ENCODE measurements around the gene ZBTB16.

The ZBTB16 gene

DNA sequence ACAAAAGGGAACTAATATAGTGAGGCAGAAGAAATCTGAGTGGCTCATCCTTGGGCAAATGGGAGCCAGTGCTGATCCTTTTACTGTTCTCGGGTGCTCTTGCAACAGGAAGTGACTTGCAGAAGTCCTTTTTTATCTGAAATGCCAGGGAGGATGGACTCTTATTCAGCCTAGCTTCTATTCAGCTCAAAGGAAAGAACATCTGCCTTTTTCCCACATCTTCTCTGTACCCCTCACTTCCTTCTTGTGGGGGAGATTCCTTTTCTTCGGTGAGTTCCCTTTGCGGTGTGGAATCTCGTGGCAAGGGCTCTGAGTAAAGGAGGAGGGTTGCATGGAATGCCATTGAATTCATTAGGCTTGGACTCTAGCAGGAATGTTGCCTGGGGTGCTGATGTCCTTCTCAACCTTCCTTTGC is 76.2 kb downstream of the ZBTB16 start:
- DNase-seq = no peak

DNA sequence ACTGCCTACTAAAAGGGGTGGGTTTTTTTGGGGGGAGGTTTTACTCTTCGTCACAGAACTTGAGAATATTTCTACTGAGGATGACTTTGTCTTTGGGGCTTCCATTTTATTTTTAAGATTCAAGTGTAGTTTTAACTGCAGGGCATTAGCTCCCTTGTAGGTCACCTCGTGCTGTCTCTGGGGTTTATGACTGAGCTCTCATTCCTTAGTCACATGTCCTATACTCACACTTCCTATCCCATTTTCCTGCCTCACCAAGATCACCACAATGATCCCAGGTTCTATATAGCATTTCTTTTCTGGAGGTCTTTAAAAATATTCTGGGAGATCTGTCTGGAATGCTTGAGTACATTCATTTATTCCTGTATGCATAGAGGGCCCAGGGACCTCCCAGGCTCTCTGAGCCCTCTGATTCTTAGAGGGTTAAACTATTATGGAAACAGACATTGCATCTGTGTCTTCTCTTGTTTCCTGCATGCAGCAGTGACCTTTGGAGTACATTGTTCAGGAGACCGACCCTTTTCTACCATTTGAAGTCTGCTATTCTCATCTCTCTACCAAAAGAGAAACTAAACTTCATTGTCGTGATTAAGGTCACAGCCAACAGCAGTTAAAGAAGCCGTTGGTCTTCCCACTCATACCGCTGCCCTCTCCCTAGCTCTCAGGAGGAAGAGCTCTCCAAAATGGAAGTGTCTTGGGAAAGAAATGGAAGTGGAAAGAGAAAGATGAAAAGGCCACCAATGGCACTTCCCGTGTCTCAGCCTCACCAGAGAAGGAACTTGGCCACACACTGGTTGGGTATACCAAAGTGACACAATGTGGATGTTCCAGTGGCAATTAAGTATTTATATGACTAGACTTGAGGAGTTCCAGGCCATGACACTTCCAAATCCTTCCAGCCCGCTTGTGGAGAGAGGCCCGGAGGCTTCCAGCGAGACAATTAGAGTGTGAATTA is 77.5 kb downstream of the ZBTB16 start:
- DNase-seq = no peak

DNA sequence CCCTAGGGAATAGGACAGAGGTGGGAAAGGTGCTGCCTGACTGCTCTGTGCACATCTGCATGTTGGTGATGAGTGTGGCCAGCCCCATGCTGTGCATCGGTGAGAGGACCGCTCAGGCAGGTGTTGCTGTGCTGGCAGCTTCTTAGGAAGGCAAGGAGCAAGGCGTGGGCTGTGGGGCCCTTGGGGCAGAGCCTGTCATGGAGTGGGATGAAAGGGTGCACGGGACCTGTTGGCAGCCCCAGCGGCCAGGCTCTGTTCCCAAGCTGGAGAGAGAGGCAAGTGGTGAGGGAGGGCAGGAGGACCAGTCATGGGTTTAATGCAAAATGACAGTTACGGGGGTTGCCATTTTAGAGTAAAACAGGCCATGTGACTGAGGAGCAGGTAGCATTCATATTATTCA is 78.3 kb downstream of the ZBTB16 start:
- DNase-seq = no peak

DNA sequence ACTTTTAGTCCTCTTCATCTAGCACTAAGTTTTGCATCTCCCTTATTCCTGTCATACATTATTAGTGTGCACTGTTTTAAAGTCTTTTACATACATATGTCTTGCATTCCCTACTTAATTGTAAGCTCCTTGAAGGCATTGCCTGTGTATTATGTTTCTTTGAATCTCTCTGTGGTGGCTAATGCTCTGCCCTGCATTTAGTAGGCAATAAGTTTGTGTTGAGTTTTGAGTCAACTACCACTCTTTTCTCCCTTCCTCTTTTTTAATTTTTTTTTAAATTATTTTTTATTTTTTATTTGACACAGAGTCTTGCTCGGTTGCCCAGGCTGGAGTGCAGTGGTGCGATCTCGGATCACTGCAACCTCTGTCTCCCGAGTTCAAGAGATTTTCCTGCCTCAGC is 78.9 kb downstream of the ZBTB16 start:
- DNase-seq = no peak

DNA sequence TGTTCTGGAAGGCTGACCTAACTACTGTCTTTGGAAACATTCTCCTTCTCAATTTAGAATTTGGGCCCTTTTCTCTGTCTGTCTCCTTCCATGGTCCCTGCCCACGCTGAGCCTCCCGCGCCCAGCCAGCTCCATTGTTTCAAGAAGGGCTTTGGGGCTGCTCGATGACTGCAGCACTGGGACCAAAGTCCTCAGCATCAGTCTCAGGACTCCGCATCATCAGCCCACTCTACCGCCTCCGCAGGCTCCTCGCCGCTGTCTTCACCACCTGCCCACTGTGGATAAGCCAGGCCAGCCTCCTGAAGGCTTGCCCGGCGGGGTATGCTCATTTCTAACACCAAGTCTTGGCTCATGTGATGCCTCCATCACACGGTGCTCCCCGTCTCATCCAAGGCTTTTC is 81.3 kb downstream of the ZBTB16 start:
- DNase-seq = no peak

DNA sequence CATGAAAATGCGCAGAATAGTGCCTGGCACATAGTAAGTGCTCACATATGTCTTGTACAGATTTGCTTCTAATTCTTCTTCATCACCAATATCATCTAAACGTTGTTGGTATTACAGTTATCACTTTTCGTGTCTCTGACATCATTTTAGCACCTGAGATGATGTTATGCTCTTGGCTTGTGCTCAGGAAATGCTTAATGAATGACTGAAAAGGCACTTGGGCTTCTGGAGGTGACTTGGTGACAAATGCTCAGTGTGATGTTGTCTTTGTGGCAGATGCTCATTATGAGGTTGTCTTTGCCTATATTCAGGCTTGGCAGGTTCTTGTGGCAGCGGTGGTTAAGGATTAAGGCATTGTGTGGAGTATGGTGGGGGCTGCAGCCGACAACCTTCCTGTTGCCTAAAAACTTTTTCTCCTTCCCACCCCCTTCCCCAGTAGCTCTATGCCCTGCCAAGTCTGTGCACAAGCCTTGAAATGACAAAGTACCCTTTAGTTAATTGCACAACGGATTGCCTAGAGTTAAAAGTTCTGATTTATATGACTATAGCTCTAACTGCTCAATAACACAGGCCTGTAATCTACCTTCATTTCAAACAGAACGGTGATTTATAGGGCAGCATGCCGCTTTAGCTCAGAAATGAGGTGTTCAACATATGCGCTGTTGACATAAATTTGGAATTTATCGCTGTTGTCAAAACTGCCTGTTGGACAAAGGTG is 82.5 kb downstream of the ZBTB16 start:
- DNase-seq = no peak

DNA sequence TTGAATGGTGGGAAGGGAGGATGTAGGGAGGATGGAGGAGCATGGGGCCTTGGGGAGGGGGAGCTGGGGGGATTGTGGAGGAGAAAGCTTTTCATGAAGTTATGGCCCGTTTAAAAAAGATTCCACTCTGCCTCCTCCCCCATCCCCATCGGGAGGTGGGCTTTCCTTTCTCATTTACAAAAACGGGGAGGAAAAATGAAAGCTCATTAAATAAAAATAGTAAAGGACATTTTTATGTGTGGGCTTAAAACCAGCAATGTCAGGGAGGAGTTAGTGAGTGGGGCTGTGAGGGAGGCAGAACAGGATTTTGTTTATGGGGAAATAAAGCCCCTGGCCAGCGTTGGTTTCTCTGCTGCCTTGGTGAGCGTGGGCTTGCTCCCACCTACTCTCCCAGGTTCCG is 83.2 kb downstream of the ZBTB16 start:
- no peak for DNase-seq

DNA sequence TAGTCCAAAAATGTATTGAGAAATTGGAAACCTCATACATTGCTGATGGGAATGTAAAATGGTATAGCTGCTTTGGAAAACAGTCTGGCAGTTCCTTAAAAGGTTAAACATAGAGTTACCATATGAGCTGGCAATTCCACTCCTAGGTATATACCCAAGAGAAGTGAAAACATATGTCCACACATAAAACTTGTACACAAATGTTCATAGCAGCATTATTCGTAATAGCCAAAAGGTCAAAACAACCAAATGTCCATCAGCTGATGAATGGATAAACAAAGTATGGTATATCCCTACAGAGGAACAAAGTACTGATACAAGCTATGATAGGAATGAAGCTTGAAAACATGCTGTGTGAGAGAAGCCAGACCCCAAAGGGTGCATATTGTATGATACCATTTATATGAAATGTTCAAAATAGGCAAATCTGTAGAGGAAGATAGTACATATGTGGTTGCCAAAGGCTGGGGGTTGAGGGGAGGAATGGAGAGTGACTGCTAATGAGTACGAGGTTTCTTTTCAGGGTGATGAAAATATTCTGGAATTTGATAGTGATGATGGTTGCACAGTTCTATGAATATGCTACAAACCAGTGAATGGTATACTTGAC is 85.8 kb downstream of the ZBTB16 start:
- DNase-seq = no peak

DNA sequence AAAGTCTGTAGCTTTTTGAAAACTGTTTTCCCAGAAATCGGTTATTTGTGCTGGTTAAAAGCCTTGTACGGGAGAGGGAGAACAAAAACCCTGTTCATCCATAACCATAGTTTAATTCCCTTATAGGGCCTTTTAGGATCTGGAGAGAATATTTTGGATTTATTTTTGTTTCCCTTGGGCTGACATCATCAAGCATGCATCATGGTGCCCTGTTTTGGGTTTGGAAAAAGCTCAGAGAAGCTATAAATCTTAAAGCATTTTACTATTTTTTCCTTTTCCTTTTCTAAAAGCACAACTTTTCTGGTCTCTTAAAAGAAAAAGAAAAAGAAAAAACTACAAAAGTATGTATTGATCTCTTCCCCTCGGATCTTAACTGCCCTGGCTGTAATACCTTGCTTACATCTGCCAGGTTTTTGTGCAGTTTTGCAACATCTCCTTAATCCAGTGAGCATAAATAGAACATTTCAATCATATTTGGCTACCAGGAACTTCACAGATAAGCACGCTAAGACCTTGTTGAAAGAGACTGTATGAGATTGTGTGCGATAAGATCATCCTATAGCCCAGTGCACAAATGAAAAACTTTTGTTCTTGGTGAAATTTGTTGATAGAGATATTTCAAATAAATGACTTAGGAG is 88.0 kb downstream of the ZBTB16 start:
- no peak for DNase-seq

DNA sequence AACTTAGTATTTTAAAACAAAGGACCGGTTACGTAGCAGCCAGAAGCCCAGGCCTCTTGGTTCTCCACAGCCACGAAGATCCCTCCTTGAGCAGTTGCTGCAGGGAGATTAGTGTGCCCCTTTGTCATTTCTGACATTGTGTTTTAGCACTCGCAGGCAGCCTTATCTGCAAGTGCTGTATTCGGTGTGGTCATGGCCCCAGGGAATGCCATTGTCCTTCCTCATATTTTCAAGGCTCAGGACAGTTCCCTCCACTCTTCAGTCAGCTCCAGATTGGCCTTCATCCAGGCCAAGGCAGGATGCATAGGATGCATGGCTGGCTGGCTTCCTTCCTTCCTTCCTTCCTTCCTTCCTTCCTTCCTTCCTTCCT is 88.5 kb downstream of the ZBTB16 start:
- DNase-seq = no peak

DNA sequence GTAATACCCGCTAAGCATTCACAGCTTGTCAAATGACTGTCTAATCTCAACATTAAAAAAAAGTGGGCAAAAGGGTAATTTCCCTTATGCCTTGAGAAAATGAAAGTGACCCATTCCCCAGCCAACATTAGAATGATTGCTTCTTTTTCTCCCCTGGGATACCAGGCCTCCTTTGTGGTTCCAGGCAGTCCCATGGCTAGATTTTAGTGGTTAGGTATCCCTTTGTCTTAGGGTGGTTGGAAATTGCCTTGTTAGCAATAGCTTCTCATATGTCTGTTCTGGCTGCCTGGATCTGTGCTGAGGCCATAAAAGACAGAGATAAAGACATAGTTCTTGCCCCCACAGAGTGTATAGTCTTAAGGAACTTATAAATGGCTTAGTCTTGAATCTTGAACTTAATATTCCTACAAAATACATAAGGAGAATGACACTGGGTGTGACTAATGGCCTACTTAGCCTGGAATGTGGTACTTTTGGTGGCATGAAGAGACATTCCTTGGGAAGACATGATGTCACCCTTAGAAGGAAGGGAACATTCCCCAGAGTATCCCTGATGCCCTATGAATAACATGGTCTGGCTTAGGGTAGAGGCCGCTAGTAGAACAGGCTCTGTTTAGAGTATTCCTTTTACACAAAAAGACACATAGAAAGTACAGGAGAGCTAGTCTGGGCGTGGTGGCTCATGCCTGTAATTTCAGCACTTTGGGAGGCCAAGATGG is 90.3 kb downstream of the ZBTB16 start:
- DNase-seq = no peak

DNA sequence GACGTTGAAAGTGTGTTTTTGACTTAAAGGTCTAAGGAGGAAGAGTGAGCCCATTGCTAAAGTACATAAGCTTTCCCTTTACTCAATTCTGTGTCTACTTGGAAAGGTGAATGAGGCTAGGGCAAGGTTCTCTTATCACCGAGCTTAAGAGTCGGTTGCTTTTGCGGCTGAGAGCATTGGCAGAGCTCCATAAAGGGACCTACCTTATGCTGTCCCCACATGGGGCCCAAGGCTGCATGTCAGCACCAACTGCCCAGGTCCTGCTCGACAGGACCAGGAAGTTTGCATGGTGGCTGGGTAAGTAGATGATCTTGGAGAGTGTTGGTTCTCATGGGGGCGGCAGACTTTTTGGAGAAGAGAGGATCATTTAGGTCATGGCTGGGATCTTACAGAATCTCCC is 91.2 kb downstream of the ZBTB16 start:
- DNase-seq = no peak

DNA sequence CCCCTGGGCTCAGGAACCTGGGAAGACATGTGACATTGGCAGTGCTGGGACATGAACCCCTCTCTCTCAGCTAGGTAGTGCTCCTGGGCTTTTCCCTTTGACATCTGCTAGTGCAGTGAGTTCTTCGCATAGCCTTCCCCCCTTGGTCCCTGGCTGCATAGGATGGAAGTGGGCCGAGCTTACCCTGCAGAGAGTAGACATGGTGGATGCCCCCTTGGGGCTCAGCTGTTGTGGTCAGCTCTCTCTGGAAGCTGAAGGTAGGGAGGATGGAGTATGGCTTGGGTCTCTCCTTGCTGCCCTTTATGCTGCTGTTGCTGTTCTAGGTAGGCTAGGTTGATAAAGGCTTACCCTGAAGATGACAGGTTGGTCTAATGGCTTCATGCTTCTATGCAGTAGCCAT is 92.1 kb downstream of the ZBTB16 start:
- no peak for DNase-seq

DNA sequence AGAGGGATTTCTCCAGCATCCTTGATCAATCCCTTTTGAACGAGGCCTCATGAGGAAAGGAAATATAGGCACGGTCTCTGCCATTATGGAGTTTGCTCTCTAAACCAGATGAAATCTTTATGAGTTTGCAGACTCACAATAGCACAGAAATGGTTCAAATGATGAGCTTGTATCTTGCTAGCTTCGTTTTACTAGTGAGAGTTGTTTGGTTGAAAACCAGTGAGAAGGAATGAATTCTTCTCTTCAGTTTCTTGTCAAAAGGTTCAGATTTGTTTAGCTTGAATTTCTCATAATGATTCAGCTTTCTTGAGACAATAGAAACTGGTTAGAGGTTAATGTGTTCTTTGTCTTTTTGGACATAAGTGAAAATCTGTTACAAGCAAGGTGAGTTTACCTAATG is 92.7 kb downstream of the ZBTB16 start:
- DNase-seq = no peak

DNA sequence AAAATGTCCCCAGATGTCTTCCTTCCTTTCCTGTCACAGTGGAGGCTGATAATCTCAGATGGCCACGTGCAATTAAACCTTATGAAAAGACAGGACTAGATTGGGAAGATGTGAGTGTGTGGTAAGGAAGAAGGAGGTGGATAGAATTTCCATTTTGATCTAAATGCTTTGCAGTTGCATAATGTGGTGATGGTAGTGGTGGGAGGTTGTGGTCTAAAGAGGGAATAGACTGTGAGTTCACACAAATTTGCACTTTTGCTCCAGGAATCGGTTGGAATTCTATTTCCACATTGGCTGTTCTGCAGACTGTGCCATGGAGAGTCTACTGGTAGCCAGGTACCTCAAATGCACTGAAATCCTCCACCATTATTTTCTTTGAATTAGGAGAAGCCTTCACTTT is 93.3 kb downstream of the ZBTB16 start:
- no peak for DNase-seq

DNA sequence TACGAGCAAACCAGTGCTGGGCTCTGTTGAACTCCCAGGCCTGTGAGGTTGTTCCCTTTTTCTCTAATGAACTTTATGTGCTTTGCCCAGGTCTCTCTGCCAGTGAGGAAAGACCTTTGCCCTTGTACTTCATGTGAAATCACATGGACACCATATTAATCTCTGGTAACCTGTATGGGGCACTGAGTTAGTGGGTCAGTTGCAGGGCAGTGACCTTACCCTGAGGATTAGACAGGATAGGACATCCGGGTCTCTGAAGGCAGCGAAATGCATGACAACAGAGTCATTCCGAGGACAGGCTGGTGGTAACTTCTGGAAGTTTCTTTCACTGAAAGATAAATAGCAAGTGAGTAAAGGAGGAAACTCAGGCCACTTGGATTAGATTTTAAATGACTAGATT is 93.7 kb downstream of the ZBTB16 start:
- DNase-seq = no peak

DNA sequence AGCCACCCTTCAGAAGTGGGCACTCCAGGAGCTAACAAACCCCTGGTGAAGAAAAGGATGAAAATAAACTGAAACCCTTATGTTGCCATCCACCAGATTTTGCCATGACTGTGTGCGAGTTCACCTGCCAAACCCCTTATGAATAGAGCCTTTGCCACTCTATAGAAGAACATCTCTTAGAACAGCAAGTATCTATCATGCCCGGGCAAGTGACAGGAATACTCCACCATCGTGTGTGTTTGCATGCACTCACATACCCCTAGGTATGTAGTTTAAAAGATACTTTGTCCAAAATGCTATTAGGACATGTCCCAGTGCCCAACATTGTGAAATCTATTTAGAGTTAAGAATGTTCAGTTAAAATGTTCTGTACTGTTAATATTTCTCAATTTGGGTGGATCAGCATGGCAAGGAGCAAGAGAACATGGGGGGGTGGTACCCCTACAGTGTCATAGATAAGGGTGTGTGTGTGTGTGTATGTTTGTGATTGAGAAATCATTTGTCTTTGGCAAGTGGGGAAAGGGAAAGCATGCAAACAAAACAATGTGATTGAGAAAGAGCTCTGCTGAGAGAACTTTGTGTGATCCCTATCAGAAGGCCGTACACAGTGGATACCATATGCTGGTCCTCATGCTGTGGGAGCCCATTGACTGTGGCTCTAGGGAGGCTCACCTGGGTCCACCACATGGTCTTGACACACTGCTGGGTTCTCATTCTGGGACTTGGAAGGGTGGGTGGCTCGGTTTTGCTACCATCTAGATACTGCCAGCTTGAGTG is 94.9 kb downstream of the ZBTB16 start:
- no peak for DNase-seq

DNA sequence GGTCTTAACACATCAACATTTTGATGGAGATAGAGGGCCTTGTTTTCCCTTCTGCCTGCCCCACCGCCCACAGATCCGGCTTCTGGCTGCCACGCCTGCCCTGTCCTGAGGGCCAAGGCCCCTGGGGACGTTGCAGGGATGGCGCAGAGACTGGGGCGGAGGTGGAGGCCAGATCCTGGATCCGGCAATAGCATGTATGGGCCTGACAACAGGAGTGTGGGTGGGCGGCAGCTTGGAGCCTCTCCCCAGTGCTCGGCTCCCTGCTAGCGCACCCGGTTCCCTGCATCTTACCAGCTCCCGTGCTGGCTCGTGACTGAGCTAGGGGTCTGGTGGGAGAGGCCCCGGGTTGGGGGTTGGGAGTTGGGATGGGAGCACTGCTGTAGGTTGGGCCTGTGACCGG is 95.6 kb downstream of the ZBTB16 start:
- no peak for DNase-seq

DNA sequence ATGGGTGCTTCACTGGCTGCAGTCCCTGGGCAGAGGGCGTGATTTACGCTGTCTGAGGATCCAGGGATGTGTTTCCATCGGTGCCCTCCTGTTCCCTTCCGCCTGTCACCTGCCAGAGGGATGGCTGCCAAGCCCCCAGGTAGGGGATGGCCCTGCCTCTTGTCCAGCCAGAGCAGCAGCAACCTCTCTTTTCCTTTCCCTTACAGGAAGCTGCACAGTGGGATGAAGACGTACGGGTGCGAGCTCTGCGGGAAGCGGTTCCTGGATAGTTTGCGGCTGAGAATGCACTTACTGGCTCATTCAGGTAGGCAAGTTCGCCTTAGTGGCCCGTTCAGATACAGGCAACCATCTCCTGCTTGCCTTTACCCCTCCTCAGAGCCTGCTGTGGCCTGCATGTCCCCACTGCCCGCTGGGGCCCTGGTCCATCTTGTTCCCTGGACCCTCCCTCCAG is 96.6 kb downstream of the ZBTB16 start:
- DNase-seq = no peak

DNA sequence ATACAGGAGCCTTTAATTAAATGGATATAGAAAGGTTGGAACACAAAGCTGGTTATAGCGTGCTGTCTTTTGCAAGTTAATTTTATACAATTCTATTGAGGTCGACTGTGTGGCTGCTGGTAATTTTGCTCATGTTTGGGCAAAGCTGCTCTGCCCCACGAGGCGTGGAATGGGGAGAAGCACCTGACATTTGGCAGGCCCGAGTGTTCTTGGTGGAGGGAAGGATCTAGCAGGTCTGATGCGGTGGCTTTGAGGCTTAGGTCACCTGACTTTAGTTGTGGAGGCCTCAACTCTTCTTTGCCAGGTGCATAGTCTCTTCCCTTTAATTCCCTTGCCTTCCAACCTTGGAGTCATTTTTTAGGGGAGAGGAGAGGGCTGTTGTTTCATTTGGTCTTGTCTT is 97.3 kb downstream of the ZBTB16 start:
- DNase-seq = no peak

DNA sequence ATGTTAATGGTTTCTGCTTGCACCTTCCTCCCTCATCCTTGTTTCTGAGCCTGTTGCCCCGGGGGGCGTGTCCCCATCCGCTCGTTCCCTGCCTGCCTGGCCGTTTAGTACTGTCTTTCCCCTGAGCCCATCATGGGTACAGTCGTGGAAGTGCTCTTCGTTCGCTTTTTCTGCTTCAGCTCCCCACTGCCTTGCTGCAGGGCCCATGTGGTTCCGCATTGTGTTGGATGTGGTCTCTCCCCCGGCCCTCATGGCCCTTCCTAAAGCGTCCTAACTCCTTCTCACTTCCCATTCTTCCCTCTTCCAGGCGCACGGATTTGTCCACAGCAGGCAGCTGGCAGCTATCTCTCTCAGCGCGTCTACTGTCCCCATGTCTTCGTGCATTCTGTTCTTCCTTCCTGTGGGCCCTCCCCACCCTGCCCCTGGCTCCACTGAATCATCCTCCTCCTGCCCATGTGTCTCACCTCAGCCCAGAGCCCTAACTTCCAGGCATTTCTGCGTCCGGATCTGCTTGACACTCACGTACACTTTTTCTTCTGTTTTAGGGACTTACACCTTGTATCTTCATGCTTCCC is 98.1 kb downstream of the ZBTB16 start:
- no peak for DNase-seq

DNA sequence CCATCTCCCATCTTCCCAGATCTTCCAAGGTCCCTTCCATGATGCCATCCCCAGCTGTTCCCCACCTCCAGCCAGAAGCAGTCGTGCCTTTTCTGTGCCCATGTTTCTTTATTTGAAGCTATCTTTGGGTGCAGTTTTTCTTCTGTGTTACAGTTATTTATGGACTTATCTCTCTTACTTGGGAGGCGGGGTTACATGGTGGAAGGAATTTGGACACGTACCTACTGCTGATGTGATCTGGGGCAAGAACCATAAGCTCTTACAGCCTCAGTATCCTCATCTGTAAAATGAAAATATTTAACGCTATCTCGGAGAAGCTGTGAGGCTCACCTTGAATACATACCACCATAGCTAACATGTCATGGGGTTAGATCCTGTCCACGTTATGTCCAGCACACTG is 98.9 kb downstream of the ZBTB16 start:
- no peak for DNase-seq
